GM13977 (cell line): ENCODE data around the gene RBM14.

Experiments
- DNase-seq: peaks from one replicate; pipeline ENCODE4 v3.0.0; 2012; ENCODE audit warnings: low spot score
- CTCF ChIP-seq: IDR thresholded peaks from 2 replicates; pipeline ENCODE4 v1.5.1; 2012; ENCODE audit warnings: mild to moderate bottlenecking, control low read depth; ENCODE audit not compliant: insufficient read depth; ENCODE audit errors: extremely low read depth, missing control alignments
- in situ Hi-C: fragments of 300-500 bp; cut with MboI; formaldehyde crosslinking; loops from one replicate; pipeline ENCODE4 v1.12.0; 2022; ENCODE audit warnings: low sequenced_read_pairs, low pct_unique_long_range_greater_than_20kb, mixed read lengths, inconsistent platforms; ENCODE audit not compliant: unreplicated experiment

RBM14 gene

GRCh38 chr11:66652651-66653050, 36.2 kb downstream of the RBM14 start:
- TF ChIP-seq CTCF = no peak

GRCh38 chr11:66653123-66653522, 36.7 kb downstream of the RBM14 start:
- in situ Hi-C loops = no loop called here
- TF ChIP-seq CTCF = no peak
- no peak for DNase-seq

More at GRCh38 chr11:66652651-66653050, 36.2 kb downstream of the RBM14 start:
- in situ Hi-C loops = no loop called here
- DNase-seq = no peak

GRCh38 chr11:66659763-66660162, 43.3 kb downstream of the RBM14 start:
- in situ Hi-C loops = no loop called here
- no peak for DNase-seq
- no peak for TF ChIP-seq CTCF

GRCh38 chr11:66663741-66664296, 47.4 kb downstream of the RBM14 start:
- no peak for TF ChIP-seq CTCF
- in situ Hi-C loops = no loop called here
- DNase-seq = no peak

- in situ Hi-C loops = no loop called here
- DNase-seq = no peak
- no peak for TF ChIP-seq CTCF
Measured at GRCh38 chr11:66665369-66665768, 48.9 kb downstream of the RBM14 start.

- no peak for DNase-seq
- TF ChIP-seq CTCF = no peak
- in situ Hi-C loops = no loop called here
Measured at GRCh38 chr11:66670816-66671215, 54.4 kb downstream of the RBM14 start.
